Stimulated activated CD4-positive, alpha-beta T cell treated with anti-CD3 and anti-CD28 coated beads, TNF-alpha, amount 100 ng/mL, for 1 hour (primary cell): Measurements from ENCODE around the gene SASH3.
"Not testable (repeated sequence)": the region's sequence is repeated elsewhere in the genome, so short reads cannot be mapped to it uniquely, and the experiment has no call there.

Source experiments
- DNase-seq, 3 donors: peaks; one replicate each; pipeline ENCODE4 v3.0.0-alpha.2; 2020; ENCODE audit warnings: low read depth in 3 of 3, low spot score in 1 of 3

SASH3 gene

GRCh38 chrX:129779747-129780146 lies at the start of gene SASH3:
Gene SASH3, plus strand, starts transcription at chrX:129779949. Its CDS starts 149 bp downstream, at chrX:129780098.
- DNase-seq = peak in 2 of 3 donors; percentile 31 to 37

GRCh38 chrX:129731228-129731627 lies 48.5 kb upstream of the SASH3 start:
- no peak for DNase-seq

- no peak for DNase-seq
Observed at GRCh38 chrX:129732857-129733256, 46.9 kb upstream of the SASH3 start.

GRCh38 chrX:129733335-129733734 lies 46.4 kb upstream of the SASH3 start:
- no peak for DNase-seq

- DNase-seq = no peak
Observed at GRCh38 chrX:129736491-129736890, 43.3 kb upstream of the SASH3 start.

GRCh38 chrX:129737916-129738315 lies 41.8 kb upstream of the SASH3 start:
- DNase-seq = no peak

- DNase-seq = no peak
Observed at GRCh38 chrX:129738466-129739308, 41.1 kb upstream of the SASH3 start, which contains the start of gene XPNPEP2. Gene XPNPEP2, plus strand, starts transcription at chrX:129738979. Its CDS starts 235 bp downstream, at chrX:129739214.

- no peak for DNase-seq
Observed at GRCh38 chrX:129739578-129739977, 40.2 kb upstream of the SASH3 start.

- DNase-seq = no peak
Observed at GRCh38 chrX:129741880-129742758, 37.6 kb upstream of the SASH3 start.

DNA sequence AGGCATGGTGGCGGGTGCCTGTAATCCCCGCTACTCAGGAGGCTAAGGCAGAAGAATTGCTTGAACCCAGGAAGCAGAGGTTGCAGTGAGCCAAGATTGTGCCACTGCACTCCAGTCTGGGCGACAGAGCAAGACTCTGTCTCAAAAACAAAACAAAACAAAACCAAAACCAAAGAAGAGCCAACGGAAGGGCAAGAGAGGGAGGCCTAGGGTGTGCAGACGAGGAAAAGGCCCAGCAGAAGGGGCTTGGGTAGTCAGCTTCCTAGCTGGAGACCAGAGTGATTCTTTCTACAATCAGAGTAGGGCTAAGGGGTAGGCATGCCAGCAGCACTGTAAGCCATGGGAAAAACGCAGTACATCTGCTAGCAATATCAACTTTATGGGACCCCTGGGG lies 37.0 kb upstream of the SASH3 start:
- DNase-seq = not testable (repeated sequence)

GRCh38 chrX:129743821-129744220 lies 35.9 kb upstream of the SASH3 start:
- DNase-seq = no peak

DNA sequence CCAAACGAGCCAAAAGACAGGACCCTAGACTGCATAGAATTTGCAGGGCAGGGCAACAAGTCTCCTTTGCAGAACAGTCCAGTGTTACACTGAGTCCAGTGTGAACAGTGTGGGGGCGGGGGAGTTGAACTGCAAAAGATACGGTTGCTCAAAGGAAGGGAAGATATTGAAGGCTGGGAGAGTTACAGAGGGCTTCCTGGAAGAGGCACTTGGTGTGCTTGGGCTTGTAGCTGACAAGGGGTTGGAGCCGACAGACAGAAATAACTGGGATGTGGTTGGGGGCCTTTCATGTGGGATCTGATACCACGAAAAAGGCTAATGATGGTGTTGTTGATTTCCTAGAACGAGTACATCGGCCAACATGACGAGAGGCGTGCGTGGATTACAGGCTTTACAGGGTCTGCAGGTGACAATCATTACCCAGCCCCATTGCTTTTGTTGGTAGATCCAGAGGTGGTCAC lies 34.9 kb upstream of the SASH3 start:
- no peak for DNase-seq

GRCh38 chrX:129746557-129747470 lies 32.9 kb upstream of the SASH3 start:
- no peak for DNase-seq

- DNase-seq = no peak
Observed at GRCh38 chrX:129747533-129747932, 32.2 kb upstream of the SASH3 start.

DNA sequence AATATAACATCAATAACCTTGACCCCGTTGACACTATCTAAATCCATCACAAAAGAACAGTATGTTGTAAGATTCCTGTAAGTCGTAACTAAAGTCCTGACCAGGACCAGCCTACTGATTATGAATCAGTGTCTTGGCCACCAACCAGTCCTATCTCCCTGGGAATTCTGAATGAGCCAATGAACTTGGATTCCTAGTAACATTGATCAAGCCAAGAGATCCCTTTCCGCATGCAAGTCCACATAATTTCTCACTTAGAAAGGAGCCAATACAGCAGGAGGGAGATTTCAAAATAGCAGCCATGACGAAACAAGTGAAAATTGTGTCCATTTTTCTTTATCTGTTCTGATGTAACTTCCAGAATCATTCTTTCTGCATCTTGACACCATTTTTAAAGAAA lies 31.4 kb upstream of the SASH3 start:
- DNase-seq = no peak

DNA sequence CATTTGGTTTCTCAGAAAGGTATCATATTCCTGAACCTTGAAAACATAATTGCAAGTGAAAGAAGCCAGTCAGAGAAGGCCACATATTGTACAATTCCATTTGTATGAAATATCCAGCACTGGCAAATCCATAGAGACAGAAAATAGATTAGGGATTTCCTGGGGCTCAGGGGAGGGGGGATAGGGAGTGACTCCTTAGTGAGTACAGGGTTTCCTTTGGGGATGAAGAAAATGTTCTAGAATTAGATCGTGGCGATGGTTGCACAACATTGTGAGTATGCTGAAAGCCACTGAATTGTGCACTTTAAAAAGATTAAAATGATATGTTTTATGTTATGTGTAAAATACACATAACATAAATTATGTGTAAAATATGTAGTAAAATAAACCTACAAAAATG lies 30.7 kb upstream of the SASH3 start:
- DNase-seq = no peak

DNA sequence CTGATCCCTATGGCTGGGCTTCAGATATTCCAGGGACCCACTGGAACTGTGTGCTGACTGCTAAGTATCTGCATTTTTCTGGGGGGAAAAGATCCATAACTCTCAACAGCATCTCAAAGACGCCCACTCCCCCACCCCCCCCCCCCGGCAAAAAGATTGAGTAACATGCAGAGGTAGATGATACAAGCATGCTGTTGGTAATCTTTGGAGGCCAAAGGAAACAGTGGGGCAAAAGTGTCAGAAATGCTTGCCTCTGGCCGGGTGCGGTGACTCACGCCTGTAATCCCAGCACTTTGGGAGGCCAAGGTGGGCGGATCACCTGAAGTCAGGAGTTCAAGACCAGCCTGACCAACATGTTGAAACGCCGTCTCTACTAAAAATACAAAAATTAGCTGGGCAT lies 28.8 kb upstream of the SASH3 start:
- no peak for DNase-seq

DNA sequence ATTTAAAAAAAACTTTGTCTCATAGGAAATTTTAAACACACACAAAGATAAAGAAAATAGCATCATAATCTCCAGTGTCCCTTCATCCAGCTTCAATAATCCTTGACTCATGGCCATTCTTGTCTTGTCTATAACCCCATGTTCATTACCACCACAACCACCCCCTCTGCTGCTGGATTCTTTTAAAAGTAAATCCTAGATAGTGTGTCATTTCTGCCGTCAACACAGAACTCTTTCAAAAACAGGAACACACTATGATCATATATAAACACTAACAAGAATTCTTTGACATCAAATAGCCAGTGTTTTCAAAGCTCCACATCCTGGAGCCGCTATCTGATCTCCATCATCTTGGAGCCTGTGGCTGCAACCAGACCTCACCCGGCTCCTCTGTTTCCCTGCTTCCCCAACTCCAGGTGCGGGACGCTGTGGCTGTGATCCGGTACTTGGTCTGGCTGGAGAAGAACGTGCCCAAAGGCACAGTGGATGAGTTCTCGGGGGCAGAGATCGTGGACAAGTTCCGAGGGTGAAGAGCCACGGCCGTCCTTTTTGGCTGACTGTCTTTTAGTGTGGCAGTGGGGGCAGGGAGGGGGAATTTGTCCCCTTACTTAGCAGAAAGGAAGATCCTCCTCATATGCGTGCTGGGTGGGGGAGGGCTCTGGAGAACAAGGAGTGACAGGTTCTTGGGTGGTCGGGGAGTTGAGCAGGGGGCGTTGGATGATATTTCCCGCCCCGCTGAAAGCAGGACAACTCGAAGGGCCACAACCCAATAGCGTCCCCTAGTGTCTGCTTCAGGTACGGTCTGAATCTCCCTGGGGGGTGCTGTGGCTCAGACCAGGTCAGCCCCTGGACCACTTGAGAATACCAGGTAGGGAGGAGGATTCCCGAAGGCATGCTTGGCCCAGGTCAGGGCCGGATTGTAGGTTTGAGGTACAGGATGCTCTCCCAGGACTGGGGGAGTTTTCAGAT lies 25.4 kb upstream of the SASH3 start:
- DNase-seq = no peak

DNA sequence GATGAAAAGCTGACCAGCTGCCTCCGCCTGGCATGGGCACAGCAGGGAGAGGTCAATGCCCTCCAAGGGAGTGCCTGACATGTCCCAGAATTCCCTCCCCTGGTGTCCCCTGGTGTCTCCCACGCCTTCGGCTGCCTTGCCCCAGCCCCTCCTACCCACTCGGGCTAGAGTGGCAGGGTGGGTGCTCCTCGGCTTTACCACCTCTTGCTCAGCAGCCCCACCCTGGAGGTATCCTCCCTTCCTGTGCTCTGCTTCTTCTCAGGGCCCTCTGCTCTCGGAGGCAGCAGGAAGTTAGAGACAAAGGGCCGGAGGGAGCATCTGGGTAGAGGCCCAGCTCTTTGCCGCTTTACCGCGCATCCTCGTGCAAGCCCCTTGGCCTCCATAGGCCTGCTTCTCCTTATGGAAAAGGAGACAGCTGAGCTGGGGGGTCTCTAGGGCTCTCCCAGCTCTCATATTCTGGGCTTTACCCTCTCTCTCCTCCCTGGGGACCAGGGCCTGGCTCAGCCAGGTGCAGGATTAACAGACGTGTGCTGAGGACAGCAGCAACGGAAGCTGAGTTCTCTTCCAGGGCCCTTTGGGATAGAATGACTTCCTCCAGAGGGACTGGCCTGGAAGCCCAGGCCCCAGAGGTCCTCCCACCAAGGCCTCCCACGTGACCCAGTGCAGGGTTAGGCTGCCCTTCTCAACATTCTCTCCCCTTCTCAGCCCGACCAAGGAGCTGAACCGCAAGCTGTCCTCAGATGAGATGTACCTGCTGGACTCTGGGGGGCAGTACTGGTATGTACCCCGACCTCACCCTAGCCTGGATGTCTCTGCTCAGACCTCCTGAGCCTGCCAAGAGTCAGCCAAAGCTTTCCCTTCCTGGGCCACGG lies 23.7 kb upstream of the SASH3 start:
- no peak for DNase-seq
